Epithelial cell of proximal tubule (primary cell): ENCODE measurements around the gene DCAF8. TPM values are rescaled to one million over a fixed set of nuclear protein-coding genes. Genes with fewer than 3 reads are reported as not detected.

ENCODE experiments used
- DNase-seq: peaks from one replicate; pipeline ENCODE4 v3.0.0-alpha.2; 2011; ENCODE audit warnings: low read depth
- H3K4me3 ChIP-seq: 2 replicates; pipeline ENCODE4 v1.5.1; 2011; ENCODE audit warnings: low read depth, mild to moderate bottlenecking, low read length
- total RNA-seq: library from RNA; depleted of rRNA; stranded (reverse); fragments of >200 nt; gene quantifications from 2 replicates; pipeline ENCODE4 v1.2.3, GENCODE V29; 2015
- TF ChIP-seq, protein P1 (sequence below): conservative IDR thresholded peaks from 2 replicates; pipeline ENCODE4 v1.5.1; 2012; ENCODE audit warnings: low read depth, mild to moderate bottlenecking, low read length

The DCAF8 gene
- total RNA-seq, 1 donor from 2014 or later: 32.3 TPM

DNA sequence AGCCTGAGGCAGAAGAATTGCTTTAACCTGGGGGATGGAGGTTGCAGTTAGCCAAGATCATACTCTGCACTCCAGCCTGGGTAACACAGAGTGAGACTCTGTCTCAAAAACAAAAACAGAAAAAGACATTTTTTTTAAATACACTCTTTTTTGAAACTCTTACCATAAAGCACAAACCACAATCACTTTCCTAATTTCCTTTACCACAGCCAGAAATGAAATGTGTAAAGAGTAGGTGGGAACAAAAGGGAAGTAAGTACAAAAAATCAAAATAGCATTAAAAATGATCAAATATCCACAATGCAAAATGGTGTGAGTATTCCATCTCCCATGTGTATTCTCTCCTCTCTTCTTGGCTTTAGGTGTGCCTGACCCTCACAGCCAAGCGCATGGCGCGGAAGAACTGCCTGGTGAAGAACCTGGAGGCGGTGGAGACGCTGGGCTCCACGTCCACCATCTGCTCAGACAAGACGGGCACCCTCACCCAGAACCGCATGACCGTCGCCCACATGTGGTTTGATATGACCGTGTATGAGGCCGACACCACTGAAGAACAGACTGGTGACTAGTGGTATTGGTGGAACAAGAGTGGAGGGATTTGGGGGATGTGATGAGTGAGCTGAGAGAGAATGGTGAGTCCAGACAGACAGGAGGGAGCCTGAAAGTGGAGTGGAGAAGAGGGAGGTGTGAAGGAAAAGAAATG is 96.0 kb downstream of the DCAF8 start:
- H3K4me3 ChIP-seq: no peak overlapping the region
- TF ChIP-seq, protein P1, sequence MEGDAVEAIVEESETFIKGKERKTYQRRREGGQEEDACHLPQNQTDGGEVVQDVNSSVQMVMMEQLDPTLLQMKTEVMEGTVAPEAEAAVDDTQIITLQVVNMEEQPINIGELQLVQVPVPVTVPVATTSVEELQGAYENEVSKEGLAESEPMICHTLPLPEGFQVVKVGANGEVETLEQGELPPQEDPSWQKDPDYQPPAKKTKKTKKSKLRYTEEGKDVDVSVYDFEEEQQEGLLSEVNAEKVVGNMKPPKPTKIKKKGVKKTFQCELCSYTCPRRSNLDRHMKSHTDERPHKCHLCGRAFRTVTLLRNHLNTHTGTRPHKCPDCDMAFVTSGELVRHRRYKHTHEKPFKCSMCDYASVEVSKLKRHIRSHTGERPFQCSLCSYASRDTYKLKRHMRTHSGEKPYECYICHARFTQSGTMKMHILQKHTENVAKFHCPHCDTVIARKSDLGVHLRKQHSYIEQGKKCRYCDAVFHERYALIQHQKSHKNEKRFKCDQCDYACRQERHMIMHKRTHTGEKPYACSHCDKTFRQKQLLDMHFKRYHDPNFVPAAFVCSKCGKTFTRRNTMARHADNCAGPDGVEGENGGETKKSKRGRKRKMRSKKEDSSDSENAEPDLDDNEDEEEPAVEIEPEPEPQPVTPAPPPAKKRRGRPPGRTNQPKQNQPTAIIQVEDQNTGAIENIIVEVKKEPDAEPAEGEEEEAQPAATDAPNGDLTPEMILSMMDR: no peak
- no peak for DNase-seq

Other genes starting within 250 kb of the DCAF8 start
- 2.2 and 2.5 TPM in 2 replicates for gene PIGM, start 230.6 kb downstream of the DCAF8 start, total RNA-seq
- gene KCNJ10, start 192.4 kb downstream of the DCAF8 start, total RNA-seq: not detected in 2 replicates
- gene KCNJ9, start 181.0 kb downstream of the DCAF8 start, total RNA-seq: not detected in 2 replicates
- 28.4 and 33.3 TPM in 2 replicates for gene IGSF8, start 163.9 kb downstream of the DCAF8 start, total RNA-seq
- gene ATP1A2, start 146.8 kb downstream of the DCAF8 start, total RNA-seq: not detected in 2 replicates
- gene ATP1A4, start 110.9 kb downstream of the DCAF8 start, total RNA-seq: not detected in 2 replicates
- gene CASQ1, start 72.0 kb downstream of the DCAF8 start, total RNA-seq: not detected in 2 replicates
- 57.8 and 115 TPM in 2 replicates for gene PEA15, start 57.2 kb downstream of the DCAF8 start, total RNA-seq
- 21.6 and 36.7 TPM in 2 replicates for gene PEX19, start 22.6 kb upstream of the DCAF8 start, total RNA-seq
- 89.7 and 96.7 TPM in 2 replicates for gene COPA, start 80.7 kb upstream of the DCAF8 start, total RNA-seq
- 55.7 and 57.0 TPM in 2 replicates for gene NCSTN, start 80.8 kb upstream of the DCAF8 start, total RNA-seq
- gene NHLH1, start 104.5 kb upstream of the DCAF8 start, total RNA-seq: not detected in 2 replicates
- 5.6 and 7.2 TPM in 2 replicates for gene VANGL2, start 138.0 kb upstream of the DCAF8 start, total RNA-seq